Psoas muscle (tissue), 8 donors: Measurements from ENCODE around the gene ROBO1. TPM values are rescaled to one million over a fixed set of nuclear protein-coding genes. Genes with fewer than 3 reads are reported as not detected.

Source experiments
- ATAC-seq, 4 donors: fragments of 200-7000 bp; cut with Tn5 transposase; one replicate each; pipeline ENCODE4 v1.9.1; 2020; ENCODE audit warnings: moderate library complexity in 3 of 4, mild to moderate bottlenecking in 2 of 4
- DNase-seq, 2 donors: peaks; one replicate each; pipeline ENCODE4 v3.0.0-alpha.2; 2020
- H3K27ac ChIP-seq: fragments of 200-600 bp; one replicate; pipeline ENCODE4 v1.8.0; 2022
- H3K27me3 ChIP-seq, 3 donors: fragments of 200-600 bp in 1 of 3; one replicate each; pipeline versions ENCODE4 v1.6.1 to v1.8.0; 2013 to 2022; ENCODE audit warnings: low read length in 2 of 3, mild to moderate bottlenecking in 2 of 3, moderate library complexity in 1 of 3; ENCODE audit not compliant: insufficient read depth in 3 of 3
- H3K36me3 ChIP-seq, 2 donors: fragments of 200-600 bp in 1 of 2; one replicate each; pipeline versions ENCODE4 v1.6.1 to v1.8.0; 2013 to 2022; ENCODE audit warnings: low read depth in 1 of 2, mild to moderate bottlenecking in 1 of 2, moderate library complexity in 1 of 2; ENCODE audit not compliant: insufficient read depth in 1 of 2
- H3K4me1 ChIP-seq: fragments of 200-600 bp; one replicate; pipeline ENCODE4 v1.8.0; 2022
- H3K4me3 ChIP-seq: fragments of 200-600 bp; one replicate; pipeline ENCODE4 v1.8.0; 2022; ENCODE audit warnings: mild to moderate bottlenecking
- H3K9me3 ChIP-seq: fragments of 200-600 bp; one replicate; pipeline ENCODE4 v1.8.0; 2022
- CTCF ChIP-seq: fragments of 200-600 bp; IDR thresholded peaks from one replicate; pipeline ENCODE4 v1.8.0; 2022; ENCODE audit warnings: antibody characterized with exemption
- WGBS, 3 donors: extraction: QIAGEN DNeasy Blood & Tissue Kit; methylation state at CpG; one replicate each; pipeline versions ENCODE4 v1.1.6 to v1.1.7; 2013; 5-methylcytosine and 5-hydroxymethylcytosine counted together
- intact Hi-C, 2 donors: fragments of 100-400 bp; cut with DNase I; formaldehyde crosslinking; loops; one replicate each; pipeline versions ENCODE4 v1.11.0 to v1.14.2; 2022
- polyA plus RNA-seq, 3 donors: library from polyadenylated mRNA; stranded (reverse); fragments of 200-250 nt; gene quantifications; one replicate each; pipeline ENCODE4 v1.2.3, GENCODE V29; 2013
- total RNA-seq, 4 donors: library from RNA; stranded (reverse); fragmentation: NEBNext Ultra II Directional in 2 of 4; extraction: Animal tissue kit (Norgen Biotek cat#: 25700) in 2 of 4; gene quantifications; one replicate each; pipeline versions ENCODE4 v1.2.1 to v1.2.4, GENCODE V29; 2021 to 2023
- donor health status: healthy with polysubstance abuse.
- donor health status: DM: no; HTN: no; CAD: no; lungs with moderate emphysema.
- donor health status: Bipolar disorder and iron deficiency.
- donor health status: healthy.
- donor health status: DM: yes; HTN: yes; CAD: no.
- donor health status: DM: no; HTN: no; CAD: no.
- donor health status: DM: no; HTN: no; CAD: no.
- donor health status: DM: yes; HTN: yes; CAD: no.

ROBO1 gene
- total and polyA plus RNA-seq, 7 donors, result 0.52 to 14.0 (median 4.9) TPM

GRCh38 chr3:79052054-79052681 is 715.6 kb downstream of the ROBO1 start:
- TF ChIP-seq CTCF, result no peak
- H3K36me3 ChIP-seq, result no peaks in the 10 kb centered on the region
- intact Hi-C loops, result no loop called here
- ATAC-seq, result no peak
- H3K4me3 ChIP-seq, result no peak overlapping the region
- no peaks in the 10 kb centered on the region for H3K27me3 ChIP-seq
- H3K9me3 ChIP-seq, result peaks cover 11% of the 10 kb centered on the region
- no peak overlapping the region for H3K27ac ChIP-seq
- no peaks in the 10 kb centered on the region for H3K4me1 ChIP-seq
- DNase-seq, result no peak
- 84 to 87% (median 85%) methylated on average over 9 of the region's 9 CpGs for WGBS, 3 donors

GRCh38 chr3:79047581-79047980 is 720.2 kb downstream of the ROBO1 start:
- Histone ChIP-seq H3K36me3 (no peaks in the 10 kb centered on the region), H3K9me3 (peaks cover 10% of the 10 kb centered on the region), H3K4me3 (no peak overlapping the region), H3K27me3 (no peaks in the 10 kb centered on the region), H3K4me1 (no peaks in the 10 kb centered on the region), H3K27ac (no peak overlapping the region)
- ATAC-seq, result no peak
- no peak for DNase-seq
- 77 to 80% (median 78%) methylated on average over 4 of the region's 4 CpGs for WGBS, 3 donors
- intact Hi-C loops, result no loop called here
- no peak for TF ChIP-seq CTCF

- ATAC-seq (no peak), DNase-seq (no peak)
- intact Hi-C loops, result no loop called here
- no peak overlapping the region for H3K27ac ChIP-seq
- H3K36me3 ChIP-seq, result no peaks in the 10 kb centered on the region
- H3K27me3 ChIP-seq, result no peaks in the 10 kb centered on the region
- TF ChIP-seq CTCF, result no peak
- H3K4me3 ChIP-seq, result no peak overlapping the region
- H3K4me1 ChIP-seq, result no peaks in the 10 kb centered on the region
- no peaks in the 10 kb centered on the region for H3K9me3 ChIP-seq
Measured at GRCh38 chr3:79041621-79042020, 726.2 kb downstream of the ROBO1 start.

- H3K9me3 ChIP-seq, result no peaks in the 10 kb centered on the region
- ATAC-seq (no peak), DNase-seq (no peak)
- no peak overlapping the region for H3K27ac ChIP-seq
- H3K36me3 ChIP-seq, result no peaks in the 10 kb centered on the region
- 73 to 93% (median 90%) methylated on average over 3 of the region's 3 CpGs for WGBS, 3 donors
- TF ChIP-seq CTCF, result no peak
- H3K27me3 ChIP-seq, result no peaks in the 10 kb centered on the region
- no peak overlapping the region for H3K4me3 ChIP-seq
- H3K4me1 ChIP-seq, result no peaks in the 10 kb centered on the region
- intact Hi-C loops, result no loop called here
Measured at GRCh38 chr3:79040701-79041100, 727.1 kb downstream of the ROBO1 start.

- Histone ChIP-seq H3K27ac (no peak overlapping the region), H3K36me3 (no peaks in the 10 kb centered on the region)
- 94 to 97% (median 95%) methylated on average over 6 of the region's 6 CpGs for WGBS, 3 donors
Measured at GRCh38 chr3:79040091-79040490, 727.7 kb downstream of the ROBO1 start.

More at GRCh38 chr3:79040091-79040490, 727.7 kb downstream of the ROBO1 start:
- no peaks in the 10 kb centered on the region for H3K4me1 ChIP-seq
- no peaks in the 10 kb centered on the region for H3K9me3 ChIP-seq
- TF ChIP-seq CTCF, result no peak
- ATAC-seq, result no peak
- no peak overlapping the region for H3K4me3 ChIP-seq
- H3K27me3 ChIP-seq, result no peaks in the 10 kb centered on the region
- intact Hi-C loops, result no loop called here
- DNase-seq, result no peak
